ENCODE data around the gene SGMS2.

The SGMS2 gene

DNA sequence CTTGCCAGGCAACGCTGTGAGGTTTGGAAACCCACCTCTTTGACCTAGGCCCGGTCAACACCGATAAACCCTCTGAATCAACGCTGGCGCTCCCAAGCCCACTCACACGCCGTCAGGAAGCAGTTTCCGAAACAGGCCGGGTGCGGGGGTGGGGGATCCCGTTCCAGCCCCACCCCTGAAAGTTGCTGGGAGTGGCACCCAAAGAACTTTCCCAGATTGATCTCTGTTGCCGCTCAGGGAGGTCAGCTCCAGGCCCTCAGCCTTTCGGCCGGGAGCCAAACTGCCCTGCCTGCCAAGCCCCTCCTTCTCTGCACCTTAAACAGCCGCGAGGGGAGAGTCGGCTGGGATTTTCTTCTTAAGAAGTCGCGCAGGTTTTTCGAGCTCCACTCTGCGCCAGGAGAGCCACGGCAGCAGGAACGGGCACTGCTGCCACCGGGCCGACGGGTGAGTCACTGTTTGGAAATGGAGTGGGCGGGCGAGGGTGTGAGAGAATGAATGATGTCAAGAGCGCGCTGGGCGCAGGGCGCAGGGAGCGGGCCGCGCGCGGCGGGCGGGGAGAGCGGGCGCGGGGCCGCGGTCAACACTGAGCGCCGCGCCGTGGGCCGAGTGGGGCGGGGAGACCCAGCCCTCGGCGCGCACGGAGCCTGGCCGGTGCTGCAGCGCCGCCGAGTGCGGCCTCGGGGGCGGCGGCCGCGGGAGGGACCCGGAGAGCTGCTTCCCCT, at the start of gene SGMS2:
TSS of gene SGMS2 (plus strand) at position 583 of the 722 bp plus-strand sequence. CDS start 70,622 bp downstream, outside the sequence.
- peak; percentile 26 for DNase-seq

DNA sequence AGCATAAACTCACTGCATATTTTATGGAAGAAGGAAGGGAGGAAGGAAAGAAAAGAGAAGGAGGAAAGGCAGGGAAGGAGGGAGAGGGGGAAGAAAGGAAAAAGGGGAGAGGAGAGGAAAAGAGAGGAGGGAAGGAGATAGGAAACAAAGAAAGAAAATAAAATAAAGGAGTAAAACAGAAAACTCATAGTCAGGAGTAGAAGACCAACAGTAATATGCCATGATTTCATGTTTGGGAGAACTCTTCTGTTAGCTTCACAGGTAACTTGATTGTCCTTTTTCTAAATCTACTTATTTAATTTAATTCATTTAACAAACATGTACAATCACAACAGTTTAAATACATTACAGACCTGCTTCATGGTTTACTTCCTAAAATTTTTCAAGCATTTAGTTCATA, 46.8 kb upstream of the SGMS2 start:
- no peak for DNase-seq

DNA sequence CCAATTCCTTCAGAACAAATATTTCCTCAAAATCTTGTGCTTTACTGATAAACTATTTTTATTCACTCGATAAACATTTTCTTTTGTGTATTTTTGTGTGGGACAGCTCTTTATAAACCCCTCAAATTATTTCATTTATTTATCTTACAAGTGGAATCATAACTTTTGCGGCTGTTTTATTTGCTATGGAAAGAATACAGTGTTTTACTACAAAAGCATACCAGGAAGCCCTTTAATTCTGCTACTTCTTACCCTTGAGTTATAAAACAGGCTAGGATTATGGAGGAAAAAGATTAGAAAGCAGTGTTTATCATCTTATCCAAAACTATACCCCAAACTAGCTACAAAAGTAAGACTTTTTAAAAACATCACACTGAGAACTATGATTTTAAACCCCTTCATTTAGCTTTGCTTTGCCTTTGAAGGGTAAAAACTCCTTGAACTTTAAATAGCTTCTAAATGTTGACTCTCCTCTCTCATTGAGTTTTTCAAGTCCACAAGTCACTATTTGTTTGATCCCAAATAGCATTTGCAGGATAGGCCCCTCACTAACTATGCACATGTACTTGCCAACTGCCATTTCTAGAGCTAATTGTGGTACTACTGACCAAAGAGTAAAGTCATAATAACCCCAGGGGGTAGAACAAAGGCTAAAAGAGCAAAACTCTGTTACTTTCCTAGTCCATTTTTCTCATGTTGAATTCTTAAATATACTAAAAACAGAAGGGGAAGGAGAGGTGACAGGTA, 45.8 kb upstream of the SGMS2 start:
- no peak for DNase-seq

DNA sequence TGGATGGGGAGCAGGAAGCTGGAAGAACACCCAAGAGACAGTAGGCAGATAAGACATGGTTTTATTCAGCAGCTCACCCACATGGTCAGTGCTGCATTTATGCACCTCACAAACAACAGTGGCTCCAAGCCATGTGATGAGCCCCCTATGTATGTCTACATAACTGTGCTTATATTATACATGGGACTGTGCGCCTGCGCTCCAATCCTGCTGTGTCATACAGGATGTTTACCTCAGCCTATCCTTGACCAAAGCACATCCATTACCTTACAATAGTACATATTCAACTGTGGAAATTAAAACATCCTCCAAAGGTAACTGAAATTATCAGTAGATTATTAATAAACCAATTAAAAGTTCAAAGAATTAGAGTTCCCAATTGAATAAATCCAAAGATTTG, 44.1 kb upstream of the SGMS2 start:
- no peak for DNase-seq

GRCh38 chr4:107791902-107792301, 32.8 kb upstream of the SGMS2 start:
- DNase-seq = no peak

GRCh38 chr4:107792711-107793110, 32.0 kb upstream of the SGMS2 start:
- DNase-seq = no peak

- no peak for DNase-seq
These were observed 30.7 kb upstream of the SGMS2 start for GRCh38 chr4:107793996-107794395.

- no peak for DNase-seq
These were observed 24.9 kb upstream of the SGMS2 start for GRCh38 chr4:107799669-107800450.

- no peak for DNase-seq
These were observed 24.0 kb upstream of the SGMS2 start for GRCh38 chr4:107800706-107801105.

- DNase-seq = no peak
These were observed 22.9 kb upstream of the SGMS2 start for GRCh38 chr4:107801766-107802211.

DNA sequence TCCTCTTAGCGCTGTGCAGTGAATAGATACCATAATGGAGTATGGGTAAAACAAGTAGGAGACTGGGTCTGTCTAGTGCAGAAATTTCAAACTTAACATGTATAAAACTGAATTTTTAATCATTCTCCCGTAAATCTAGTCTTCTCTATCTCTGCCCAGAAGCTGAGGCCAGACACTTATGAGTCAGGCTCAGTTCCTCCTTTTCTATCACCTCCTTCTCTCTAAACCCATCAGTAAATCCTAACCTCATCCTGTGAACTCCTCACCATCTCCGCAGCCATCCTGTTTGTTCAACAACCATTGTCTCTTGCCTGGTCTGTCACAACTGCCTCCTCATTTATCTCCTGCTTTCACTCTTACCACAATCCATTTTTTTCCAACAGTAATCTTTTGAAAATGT, 19.8 kb upstream of the SGMS2 start:
- DNase-seq = no peak

- DNase-seq = no peak
These were observed 18.5 kb upstream of the SGMS2 start for GRCh38 chr4:107806196-107806595.

DNA sequence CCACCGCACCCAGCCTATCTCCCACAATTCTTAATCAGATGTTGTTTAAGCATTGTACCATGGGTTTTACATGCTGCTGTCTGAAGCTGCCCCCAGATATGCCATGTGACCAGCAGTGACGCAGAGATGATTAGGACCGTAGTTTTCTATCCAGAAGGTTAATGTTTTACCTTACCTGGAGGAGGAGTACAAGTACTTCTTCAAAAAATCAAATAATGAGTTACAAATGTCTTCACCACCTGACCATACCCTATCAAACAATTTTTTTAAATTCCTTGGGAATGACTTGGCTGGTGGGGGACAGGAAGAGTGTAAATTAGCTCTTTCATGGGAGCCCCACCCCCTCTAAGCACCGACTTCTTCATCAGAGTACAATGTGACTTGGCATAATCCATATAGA, 16.2 kb upstream of the SGMS2 start:
- no peak for DNase-seq

DNA sequence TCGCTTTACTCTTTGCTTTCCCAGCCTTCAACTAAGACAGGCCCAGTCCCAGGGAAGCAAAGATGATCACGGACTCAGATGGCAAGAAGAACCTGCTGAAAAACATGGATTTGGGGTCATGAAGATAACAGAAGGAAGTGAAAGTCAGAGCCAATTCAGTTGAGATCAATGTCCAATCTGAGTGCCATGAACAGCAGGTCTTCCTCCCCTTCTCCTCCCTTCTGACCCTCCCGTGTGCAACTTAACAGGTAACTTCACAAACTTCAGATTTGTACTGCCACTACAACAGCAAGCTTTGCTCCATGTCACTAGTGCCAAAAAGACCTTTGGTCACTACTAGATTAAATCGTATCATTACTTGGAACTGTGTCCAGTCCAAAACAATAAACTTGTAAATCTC, 15.5 kb upstream of the SGMS2 start:
- DNase-seq = no peak

GRCh38 chr4:107814758-107815157, 10.0 kb upstream of the SGMS2 start:
- DNase-seq = no peak

GRCh38 chr4:107815158-107815557, 9.6 kb upstream of the SGMS2 start:
- no peak for DNase-seq

- no peak for DNase-seq
These were observed 6.3 kb upstream of the SGMS2 start for GRCh38 chr4:107818301-107818910.

DNA sequence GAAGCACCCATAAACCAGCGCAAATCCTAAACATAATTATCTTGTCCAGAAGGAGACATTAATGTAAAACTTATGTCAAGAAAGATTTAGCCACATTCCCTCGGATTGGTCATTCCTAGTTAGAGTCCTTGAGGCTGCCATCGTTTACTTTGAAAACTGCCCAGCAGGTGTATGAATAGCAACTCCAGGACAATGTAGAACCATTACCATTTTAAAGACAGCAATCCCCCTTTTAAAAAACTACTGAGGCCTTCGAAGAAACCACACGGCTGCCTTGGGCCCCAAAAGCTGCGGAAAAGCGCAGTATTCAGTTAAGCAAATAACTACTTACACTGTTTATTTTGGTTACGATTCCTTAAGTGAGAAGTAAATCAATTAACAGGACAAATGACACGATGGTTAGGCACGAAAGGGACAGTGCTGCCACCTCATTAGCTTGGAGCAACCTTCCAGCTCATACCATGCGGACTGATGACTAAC, 822 bp upstream of the SGMS2 start:
- no peak for DNase-seq

- no peak for DNase-seq
These were observed 516 bp downstream of the SGMS2 start for GRCh38 chr4:107825072-107825824.

DNA sequence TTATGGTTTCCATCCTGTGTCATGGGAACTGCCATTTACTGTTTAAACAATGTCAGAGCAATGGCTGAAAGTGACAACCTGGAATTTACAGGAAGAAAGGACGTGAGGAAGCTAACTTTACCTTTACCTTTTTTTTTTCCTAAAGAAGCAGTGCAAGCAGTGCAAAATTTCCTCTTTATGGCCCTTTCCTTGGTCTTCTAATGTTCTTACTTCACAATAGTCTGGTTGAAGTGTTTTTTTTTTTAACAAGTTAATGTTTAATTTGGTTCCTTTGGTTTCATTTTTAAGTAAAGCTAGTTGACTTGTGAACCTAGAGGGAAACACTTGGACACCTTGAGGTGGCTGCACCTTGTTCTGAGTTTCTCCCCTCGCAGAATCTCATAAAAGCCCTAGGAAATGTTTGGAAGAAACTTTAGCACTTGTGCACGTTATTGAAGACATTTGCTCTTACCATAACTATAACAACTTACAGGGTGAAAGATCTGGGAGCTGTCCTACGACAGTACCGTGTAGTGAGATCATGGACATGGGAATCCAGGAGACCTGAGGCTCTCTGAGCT, 1.8 kb downstream of the SGMS2 start:
- no peak for DNase-seq

GRCh38 chr4:107828315-107829090, 3.8 kb downstream of the SGMS2 start:
- DNase-seq = no peak
